Endometrial microvascular endothelial cells (primary cell): Measurements from ENCODE around the gene CYLD. TPM values are rescaled to one million over a fixed set of nuclear protein-coding genes. Genes with fewer than 3 reads are reported as not detected.

Experiments used
- in situ Hi-C: cut with HindIII; loops from 2 replicates; pipeline ENCODE4 v1.10.0; 2017; ENCODE audit warnings: low sequenced_read_pairs, low pct_unique_long_range_greater_than_20kb; ENCODE audit errors: inconsistent ontology term
- total RNA-seq: library from RNA; depleted of rRNA; stranded (reverse); fragments of >200 nt; gene quantifications from one replicate; pipeline ENCODE4 v1.2.3, GENCODE V29; 2015; ENCODE audit errors: inconsistent ontology term

CYLD gene
- total RNA-seq, 1 donor from 2014 or later: 28.4 TPM

DNA sequence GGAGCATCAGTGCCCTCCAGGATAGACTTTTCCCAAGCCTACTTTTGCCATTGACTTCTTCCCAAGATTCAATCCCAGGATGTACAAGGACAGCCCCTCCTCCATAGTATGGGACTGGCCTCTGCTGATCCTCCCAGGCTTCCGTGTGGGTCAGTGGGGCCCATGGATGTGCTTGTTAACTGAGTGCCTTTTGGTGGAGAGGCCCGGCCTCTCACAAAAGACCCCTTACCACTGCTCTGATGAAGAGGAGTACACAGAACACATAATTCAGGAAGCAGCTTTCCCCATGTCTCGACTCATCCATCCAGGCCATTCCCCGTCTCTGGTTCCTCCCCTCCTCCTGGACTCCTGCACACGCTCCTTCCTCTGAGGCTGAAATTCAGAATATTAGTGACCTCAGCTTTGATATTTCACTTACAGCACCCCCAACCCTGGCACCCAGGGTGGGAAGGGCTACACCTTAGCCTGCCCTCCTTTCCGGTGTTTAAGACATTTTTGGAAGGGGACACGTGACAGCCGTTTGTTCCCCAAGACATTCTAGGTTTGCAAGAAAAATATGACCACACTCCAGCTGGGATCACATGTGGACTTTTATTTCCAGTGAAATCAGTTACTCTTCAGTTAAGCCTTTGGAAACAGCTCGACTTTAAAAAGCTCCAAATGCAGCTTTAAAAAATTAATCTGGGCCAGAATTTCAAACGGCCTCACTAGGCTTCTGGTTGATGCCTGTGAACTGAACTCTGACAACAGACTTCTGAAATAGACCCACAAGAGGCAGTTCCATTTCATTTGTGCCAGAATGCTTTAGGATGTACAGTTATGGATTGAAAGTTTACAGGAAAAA is 9.7 kb upstream of the CYLD start:
- in situ Hi-C loops: no loop called here

DNA sequence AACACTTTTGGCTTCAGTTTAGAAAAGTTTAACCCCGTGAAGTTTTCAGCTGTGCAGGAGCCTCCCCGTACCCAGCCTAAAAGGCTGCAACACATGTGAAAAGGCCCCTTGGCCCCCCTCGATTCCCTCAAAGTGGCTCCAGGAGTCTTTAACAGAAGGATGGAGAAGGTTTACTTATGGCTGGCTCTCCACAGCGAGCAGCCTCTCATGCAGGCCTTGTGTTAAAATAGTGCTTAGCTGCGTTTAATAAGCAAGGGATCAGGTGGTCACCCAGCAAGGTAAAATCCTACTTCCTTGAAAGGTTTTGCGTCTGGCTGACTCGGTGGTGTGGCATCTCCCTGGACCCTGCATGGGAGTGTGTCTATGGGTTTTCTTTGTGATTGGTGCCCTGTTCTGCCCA is 8.4 kb upstream of the CYLD start:
- in situ Hi-C loops: no loop called here

DNA sequence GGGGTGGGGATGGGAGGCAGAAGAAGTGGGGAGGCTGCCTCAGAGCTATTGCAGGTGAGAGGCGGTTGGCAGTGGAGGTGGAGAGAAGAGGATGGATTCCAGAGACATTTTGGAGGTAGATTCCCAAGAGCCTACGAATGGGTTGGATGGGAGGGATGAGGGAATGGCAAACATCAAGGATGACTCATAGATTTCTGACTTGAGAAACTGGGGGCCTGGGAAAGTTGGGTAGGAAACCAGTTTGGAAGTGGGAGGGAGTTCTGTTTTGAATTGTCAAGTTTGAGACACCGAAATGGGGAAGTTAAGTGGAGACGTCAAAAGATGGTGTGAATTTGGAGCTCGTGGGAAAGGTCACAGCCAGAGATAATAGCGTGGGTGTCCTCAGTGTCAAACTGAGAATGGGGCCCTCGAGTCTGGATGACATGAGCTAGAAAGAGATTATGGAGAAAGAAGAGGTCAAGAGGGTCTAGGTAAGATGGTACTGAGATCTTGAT is 6.2 kb upstream of the CYLD start:
- in situ Hi-C loops: no loop called here

DNA sequence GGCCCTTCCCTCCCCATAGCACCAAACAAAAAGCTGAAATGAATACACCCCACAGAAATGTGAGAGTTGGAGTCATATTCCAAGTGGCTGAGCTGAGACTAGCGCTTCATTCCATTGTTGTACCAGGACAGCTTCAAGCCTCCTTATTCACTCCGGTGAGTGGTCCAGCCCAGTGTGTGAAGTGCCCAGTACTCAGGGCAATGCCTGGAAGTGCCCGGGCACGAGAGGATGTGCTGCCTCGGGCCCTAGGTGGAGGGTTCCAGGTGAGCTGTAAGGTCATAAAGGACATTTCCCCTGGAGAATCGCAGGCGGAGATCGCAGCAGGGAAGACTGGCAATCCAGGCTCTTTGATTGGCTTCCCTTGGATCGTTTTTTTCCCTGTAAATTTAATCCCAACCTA is 5.4 kb upstream of the CYLD start:
- in situ Hi-C loops: no loop called here

DNA sequence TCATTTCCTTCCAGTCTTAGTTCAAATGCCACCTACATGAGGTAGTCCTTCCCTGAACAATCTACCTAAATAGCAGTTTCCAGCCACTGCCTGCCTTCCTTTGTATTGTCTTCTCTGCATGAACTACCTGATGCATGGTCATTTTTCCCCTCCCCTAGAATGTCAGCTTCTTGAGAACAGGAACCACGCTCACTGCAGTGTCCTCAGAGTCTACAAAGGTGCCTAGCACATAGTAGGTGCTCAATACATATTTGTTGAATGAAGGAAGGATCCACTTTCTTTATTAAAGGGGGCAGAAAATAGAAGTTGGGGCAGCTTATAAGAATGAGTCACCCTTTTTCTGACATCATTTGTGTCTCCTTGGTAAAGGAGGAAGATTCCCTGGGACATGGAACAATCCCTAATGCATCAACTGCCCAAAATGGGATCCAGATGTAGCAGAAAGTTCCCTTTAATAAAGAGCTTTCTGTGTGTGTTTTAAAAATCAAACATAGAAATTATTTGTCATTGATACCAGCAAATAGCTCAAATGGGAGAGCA is 4.4 kb upstream of the CYLD start:
- in situ Hi-C loops: no loop called here

DNA sequence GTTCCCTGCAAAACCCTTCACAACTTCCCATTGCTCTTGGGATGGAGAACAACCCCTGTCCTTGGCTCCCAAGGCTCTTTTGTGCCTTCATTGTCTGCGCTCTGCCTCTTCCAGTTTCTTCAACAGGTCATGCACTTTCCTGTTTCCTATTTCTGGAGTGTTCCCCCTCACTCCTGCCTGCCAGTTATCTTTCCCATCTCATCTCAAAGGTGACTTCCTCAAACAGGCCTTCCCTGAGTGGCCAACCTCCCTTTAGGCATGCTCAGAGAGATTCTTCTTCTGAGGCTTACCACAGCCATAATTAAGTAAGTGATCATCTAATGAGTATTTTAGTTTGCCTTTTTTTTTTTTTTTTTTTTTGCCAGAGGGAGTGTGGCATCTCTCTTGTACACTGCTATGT is 2.9 kb upstream of the CYLD start:
- in situ Hi-C loops: no loop called here

DNA sequence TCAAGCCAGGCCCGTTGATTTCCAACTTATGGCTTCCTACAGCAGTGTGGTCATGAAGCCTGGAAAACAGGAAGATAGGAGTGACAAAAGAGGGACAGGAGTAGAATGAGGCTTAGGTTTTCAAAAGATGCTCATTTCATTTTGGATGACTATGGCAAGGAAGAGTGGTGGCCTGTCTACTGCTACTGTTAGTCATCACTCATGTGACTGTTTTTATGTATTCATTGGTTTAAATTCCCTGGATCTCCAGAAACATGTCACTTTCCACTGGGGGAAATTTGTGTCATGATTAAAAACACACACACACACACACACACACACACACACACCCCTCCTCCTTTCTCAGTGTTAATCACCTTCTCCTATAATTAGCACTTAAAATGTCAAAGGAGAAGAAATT is 1.1 kb upstream of the CYLD start:
- in situ Hi-C loops: no loop called here

DNA sequence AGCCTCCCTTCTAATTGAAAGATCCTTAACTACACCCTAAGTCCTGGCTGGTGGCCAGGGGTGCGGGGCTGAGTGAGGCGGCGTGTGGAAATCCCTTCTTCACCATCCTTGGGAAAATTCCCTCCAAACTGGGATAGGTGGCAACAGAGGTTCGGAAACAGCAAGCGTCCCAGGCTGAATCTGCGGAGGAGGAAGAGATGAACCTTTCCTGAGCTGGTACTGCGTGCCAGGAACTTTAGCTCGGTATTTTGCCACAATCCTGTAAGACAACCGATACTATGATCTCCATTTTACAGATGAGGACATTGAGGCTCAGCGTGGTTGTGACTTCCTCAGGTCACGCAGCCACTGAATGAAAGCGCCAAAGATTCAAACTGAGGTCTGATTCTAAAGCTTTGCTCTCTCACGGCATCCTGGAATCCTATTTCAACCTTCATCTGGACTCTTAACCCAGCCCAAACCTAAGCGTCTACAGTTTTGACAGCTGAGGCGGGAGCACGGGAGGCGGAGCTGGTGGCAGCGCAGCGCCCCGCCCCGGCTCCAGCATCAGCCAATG is 583 bp upstream of the CYLD start:
- in situ Hi-C loops: no loop called here

DNA sequence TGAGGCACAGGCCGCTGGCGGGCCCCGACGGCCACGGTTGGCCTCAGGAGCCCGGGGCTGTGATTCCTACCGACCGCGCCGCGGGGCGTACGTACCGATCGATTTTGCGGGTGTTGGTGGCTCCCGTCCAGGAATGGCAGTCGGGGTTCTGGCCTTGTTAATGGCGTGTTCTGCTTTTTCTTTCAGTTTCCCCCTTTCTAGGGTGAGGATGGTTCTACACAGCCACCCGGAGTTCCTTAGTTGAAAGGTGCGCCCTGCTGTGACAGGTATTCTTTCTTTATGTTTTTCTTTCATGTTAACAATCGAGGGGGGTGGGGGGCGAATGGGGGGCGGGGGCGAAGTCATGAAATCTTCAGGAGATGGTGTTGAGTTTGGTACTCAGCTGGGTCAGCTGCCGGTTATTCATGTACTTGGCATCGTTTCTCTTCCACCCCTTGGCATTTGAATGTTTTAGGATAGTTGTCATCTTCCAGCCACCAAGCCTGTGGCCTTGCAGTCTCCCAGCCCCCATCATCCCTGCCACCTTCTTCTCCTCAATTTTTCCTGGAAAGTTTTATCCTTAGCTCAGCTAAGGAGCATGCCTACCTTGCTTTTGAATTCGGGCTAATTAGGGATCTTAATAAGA is 802 bp downstream of the CYLD start:
- in situ Hi-C loops: no loop called here

DNA sequence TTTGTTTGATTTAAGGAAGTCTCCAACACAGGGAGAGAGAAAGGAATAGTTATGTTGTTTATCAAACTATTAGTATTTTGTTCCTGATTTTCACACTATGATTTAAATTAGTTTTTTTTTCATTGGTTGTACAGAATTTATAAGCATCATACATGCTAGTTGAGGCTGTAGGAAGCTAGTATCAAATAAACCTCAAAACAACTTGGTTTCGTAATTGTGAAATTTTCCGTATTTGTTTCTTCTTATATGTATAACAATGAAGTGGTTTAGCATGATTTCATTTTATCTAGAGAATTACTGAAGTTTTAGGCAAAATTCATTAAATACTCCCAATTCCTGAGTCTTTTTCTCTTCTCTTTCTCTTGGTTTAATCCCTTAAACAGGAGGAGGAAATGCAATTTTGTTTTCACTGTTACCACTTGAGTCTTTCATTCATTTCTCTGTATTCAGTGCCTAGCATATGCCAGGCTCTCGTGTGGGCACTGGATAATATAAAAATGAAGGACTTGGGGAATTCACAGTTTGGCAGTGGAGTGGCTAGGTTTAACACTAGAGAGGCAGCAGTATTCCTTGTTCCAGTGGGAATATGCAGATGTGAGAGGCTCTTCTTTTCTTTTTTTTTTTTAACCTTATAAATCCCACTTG is 1.8 kb downstream of the CYLD start:
- in situ Hi-C loops: no loop called here

DNA sequence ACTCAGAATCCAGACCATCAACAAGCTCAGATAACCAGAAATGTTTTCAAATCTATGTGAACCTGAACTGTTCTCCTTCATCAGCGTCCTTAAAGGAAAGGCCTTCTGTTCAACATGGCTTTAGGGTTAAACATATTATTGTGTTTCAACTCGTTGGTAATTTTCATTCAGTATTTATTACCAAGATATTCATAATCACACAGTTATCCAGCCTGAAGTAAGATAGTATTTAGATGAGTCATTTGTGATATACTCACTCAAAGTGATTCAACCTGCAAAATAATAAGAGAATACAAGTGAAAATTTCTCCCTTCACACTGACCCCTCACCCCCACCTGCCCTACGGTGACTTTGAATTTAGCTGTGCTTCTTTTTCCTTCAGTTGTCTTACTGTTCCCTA is 3.0 kb downstream of the CYLD start:
- in situ Hi-C loops: no loop called here

DNA sequence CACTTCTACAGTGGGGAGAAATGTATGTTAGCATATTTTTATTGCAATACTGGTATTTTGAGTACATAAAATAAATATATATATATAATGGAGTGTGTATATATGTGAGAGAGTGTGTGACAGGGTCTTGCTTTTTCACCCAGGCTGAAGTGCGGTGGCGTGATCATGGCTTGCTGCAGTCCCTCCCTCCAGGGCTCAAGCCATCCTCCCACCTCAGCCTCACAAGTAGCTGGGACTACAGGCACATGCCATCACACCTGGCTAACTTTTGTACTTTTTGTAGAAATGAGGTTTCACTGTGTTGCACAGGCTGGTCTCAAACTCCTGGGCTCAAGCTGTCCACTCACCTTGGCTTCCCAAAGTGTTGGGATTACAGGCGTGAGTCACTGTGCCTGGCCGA is 4.1 kb downstream of the CYLD start:
- in situ Hi-C loops: no loop called here

DNA sequence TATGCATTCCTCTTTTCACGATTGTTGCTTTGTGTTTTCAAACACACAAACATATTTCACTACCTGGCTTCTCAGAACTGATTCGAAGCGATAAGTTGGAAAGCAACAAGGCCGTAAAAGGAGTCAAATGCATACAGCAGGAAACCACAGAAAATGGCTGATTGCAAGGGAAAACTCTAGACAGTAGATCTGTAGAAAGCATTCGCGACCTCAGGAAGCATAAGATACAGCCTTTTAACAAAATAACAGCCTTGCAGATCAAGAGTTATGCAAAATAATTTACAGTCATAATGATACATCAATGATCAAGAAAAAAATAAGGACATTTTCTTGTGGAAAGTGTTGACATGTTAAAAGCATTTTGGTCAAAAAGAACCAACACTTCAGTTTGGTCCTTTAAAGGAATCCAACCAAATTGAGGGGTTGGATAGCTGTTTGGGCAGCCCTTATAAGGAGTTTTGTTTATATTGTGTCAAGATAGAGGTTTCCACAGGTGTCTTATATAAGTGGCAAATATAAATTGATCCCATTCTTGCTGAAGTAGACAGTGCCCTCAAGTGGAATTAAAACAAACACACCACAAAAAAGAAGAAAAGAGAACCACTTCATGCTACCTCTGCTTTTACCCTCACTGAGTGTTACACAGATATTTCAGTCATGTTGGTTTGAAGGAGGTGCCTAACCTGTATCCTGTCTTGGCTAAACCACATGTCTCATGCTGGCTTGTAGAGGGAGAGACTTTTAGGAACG is 5.5 kb downstream of the CYLD start:
- in situ Hi-C loops: no loop called here

DNA sequence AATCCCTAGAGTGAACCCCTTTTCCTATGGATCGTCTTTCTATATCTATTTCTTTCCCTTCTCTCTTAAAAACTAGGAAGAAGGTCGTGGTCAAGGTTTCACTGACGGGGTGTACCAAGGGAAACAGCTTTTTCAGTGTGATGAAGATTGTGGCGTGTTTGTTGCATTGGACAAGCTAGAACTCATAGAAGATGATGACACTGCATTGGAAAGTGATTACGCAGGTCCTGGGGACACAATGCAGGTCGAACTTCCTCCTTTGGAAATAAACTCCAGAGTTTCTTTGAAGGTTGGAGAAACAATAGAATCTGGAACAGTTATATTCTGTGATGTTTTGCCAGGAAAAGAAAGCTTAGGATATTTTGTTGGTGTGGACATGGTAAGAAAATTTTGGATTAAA is 9.6 kb downstream of the CYLD start:
- in situ Hi-C loops: no loop called here

DNA sequence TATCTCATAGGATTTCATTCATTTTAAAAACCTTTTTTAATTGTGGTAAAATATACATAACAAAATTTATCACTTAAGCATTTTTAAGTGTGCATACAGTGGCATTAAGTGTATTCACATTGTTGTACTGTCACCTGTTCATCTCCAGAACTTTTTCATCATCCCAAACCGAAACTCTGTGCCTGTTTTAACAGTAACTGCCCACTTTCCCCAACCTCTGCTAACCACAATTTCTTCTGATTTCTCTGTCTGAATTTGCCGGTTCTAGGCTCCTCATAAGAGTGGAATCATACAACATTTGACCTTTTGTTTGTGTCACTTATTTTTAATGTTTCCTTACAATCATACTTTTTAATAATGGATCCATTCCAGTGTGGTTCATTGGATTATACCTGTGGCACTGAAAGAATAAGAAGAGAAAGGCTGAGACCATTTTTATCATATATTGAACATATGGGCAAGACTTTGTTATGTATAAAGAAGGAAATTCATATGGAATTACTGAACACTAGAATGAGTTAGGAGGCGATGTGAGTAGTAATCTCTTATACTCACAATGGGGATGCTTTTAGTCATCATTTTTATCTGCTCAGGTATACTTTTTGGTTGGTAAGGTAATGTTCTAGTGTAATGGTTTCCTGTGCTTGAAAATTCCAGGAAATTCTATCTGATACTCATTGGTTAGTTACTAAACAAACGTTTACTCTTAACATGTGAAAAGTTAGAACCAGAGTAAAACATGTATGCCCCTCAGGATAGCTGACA is 10.8 kb downstream of the CYLD start:
- in situ Hi-C loops: no loop called here

DNA sequence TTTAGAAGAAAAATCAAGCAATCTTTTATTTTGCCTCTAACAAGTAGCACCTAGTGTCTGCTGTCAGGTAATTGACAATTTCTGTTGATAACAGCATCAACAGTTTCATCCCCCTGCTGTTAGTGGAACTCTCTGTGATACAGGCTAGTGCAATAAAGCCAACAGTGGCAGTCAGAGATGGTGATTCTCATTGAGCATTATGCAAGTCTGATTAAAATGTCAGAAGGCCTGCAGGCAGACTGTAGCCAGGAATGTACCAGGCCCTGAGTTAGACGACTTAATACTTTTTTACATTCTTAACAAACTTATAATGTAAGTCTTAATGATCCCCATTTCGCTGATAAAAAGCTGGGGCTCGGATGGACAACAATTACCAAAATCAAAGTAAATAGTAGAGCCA is 14.6 kb downstream of the CYLD start:
- in situ Hi-C loops: no loop called here

DNA sequence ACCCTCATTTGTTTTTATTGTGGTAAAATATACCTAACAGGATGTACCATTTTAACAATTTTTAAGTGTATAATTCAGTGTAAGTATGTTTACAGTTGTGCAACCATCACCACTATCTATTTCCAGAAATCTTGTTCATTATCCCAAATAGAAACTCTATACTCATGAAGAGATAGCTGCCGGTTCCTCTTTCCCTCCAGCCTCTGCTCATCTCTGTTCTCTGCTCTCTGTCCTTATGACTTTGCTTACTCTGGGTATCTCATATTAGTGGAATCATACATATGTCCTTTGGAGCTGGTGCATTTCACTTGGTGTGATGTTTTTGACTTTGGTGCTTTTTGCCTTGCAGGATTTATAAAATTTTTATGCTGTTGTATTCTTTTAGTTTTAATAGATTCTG is 19.4 kb downstream of the CYLD start:
- in situ Hi-C loops: no loop called here

DNA sequence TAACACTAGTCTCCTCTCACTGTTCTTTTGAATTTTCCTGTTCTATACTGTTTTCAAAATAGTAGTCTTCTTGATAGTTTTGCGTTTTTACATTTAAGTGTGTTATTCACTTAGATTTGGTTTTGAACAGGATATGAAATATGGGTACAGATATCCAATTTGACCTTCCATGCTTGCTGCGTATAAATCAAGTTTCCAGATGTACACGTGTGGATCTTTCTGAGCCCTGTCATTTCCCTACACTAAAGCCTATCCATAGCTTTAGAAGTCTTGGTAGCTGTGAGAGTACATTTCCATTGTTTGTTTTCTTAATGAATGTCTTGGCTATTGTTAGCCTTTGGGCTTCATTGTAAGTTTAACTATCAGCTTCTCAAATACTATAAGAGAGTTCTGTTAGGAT is 20.4 kb downstream of the CYLD start:
- in situ Hi-C loops: no loop called here
